GM19193 (cell line): Measurements from ENCODE around the gene TTC21B.

Experiments
- POLR2A ChIP-seq: IDR thresholded peaks from 4 replicates; pipeline ENCODE4 v1.6.1; 2011; ENCODE audit not compliant: insufficient read depth, insufficient read length; ENCODE audit errors: extremely low read depth

Gene TTC21B

GRCh38 chr2:165950438-165950837 lies 3.1 kb downstream of the TTC21B start:
- TF ChIP-seq POLR2A: no peak

DNA sequence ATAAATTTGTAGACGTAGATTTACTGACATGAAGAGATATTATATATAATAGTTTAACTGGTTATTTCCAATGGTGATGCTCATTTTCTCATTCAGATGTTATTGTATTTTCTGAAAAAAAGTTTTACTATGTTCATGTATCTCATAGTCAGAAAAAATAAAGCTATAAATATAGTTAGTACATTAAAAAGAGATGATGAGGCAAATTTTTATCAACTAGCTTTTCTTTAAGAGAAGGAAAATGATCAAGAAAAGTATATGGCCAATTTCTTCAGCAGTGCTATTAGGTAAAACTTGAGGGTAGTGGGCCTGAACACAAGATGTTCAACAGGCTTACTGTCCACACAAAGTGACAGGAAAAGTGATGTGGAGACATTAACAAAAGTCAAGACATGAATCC lies 11.7 kb downstream of the TTC21B start:
- TF ChIP-seq POLR2A: no peak

- TF ChIP-seq POLR2A: no peak
Measured at GRCh38 chr2:165938237-165938636, 15.3 kb downstream of the TTC21B start.

DNA sequence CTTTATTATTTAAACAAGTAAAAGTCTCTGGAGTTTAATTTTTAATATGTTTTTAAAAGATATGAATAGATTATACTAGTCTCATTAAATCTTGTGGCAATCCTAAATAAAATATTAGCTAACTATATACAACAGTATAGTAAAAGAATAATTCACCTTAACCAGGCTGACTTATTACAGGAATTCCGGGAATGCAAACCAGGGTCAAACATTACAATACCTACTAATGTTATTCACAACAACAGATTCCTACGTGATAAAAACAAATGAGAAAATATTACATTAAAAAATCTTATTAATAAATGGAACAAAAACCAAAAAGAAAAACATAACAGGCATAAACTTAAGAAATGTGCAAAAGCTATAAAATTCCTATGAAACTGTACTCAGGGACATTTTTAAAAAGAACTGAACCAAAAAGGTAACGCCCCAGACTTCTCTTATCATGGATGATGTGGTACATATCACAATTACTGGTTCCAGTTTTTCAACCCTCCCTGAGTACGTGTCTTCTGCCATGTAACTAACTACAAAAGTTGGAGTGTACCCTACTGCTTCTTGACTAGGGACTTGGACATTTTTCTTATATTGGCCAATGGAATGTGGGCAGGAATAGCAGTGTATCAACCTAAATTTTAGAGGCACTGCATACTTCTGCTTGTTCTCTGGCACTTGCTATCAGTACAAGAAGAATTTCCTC lies 20.2 kb downstream of the TTC21B start:
- no peak for TF ChIP-seq POLR2A

DNA sequence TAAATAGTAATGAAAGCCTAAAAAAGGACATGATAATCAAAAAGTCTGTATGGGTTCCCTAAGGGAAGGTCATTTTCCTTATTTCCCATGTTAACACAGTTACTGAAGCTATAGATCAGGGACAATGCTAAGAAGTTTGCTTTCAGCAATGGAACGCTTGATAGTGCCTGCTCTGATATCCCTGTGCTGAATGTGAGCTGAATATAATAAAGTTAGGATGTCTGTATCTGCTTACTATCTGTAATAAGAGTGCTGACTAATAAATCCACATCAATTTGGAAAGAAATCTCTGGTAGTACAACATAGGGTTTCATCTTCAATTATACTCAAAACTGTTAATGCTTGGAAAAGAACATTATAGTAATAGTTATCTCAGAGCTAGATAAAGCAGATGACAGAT lies 25.8 kb downstream of the TTC21B start:
- no peak for TF ChIP-seq POLR2A

GRCh38 chr2:165927353-165927752 lies 26.2 kb downstream of the TTC21B start:
- TF ChIP-seq POLR2A: no peak

GRCh38 chr2:165924946-165925345 lies 28.6 kb downstream of the TTC21B start:
- no peak for TF ChIP-seq POLR2A

DNA sequence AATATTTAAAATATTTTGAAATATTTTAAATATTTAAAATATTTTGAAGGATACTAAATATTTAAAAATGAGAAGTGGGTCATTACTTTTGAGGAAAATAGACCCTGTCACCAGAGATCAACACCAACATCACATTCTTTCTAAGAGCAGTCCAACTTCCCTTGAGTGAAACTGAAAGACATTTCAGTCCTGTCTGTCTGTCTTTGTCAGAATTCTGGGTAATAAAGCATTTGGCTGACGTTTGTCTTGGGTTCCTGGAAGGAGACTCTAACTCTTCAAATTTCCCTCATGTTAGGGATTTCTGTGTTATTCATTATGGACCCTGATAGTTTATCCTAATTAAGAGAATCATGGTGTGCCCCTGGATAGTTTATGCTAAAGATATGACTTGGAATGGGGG lies 32.8 kb downstream of the TTC21B start:
- no peak for TF ChIP-seq POLR2A

DNA sequence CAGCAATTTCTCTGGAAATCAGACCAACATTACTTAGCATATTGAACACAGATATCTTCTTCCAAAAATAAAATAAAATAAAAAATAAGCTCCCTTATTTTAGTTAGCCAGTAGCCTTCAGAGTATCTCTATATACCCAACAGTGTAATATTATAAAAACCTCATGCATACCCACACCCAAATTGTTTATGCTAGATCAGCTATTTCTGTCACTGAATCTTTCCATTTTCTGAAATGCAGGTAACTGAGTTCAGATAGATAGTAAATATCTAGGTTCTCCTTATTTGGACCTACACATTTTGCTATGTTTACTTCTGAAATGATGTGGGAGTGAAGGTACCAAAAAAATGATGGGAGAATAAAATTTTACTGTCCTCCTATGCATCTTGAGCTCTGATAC lies 39.9 kb downstream of the TTC21B start:
- no peak for TF ChIP-seq POLR2A

DNA sequence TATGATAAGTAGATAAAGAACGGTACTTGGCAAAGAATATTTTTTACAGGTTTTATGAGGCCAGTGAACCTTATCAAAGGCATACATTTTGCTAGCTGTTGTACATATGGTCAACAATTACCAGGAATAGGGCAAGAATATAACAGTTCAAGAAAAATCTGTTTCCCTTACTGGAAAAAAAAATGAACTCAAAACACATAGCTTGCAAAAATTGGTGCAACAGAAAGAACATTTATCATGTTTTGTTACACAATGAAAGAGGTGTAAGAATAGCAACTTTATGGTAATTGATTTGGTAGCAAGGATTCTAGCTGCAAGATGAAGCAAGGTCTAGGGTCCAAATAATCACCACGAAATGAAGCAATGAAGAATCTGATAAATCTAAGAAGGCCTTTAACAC lies 41.6 kb downstream of the TTC21B start:
- no peak for TF ChIP-seq POLR2A

GRCh38 chr2:165911231-165911630 lies 42.3 kb downstream of the TTC21B start:
- TF ChIP-seq POLR2A: no peak

DNA sequence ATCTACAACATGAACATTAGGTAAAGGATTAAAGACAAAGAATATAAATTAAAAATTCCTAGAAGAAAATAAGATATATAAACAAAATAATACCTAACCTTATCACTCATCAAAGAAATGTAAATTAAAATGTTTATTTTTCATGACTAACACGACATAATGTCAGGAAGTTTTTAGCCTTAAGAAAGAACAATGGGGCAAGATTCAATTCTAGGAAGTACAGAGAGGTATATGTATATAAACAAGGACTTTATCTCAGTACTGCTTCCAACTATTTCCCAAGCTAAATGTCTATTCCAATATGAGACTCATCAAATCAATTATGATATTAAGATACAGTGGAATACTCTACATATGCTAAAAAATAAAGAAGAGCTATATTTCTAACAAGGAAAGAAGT lies 44.1 kb downstream of the TTC21B start:
- no peak for TF ChIP-seq POLR2A

DNA sequence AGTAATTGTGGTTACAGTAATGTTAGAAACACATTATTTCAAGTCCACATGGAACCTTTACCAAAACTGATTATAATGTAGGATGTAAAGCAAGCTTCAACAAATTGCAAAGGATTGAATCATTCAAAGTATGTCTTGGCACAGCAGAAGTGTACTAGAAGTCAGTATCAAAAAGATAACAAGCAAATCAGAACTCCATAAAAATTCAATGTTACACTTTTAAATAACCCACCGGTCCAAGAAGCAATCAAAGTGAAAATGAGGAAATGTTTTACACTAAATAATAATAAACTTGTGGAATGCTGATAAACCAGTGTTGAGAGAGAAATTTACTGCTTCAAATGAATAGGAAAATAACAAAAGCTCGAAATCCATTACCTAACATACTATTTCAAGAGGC lies 47.7 kb downstream of the TTC21B start:
- no peak for TF ChIP-seq POLR2A

DNA sequence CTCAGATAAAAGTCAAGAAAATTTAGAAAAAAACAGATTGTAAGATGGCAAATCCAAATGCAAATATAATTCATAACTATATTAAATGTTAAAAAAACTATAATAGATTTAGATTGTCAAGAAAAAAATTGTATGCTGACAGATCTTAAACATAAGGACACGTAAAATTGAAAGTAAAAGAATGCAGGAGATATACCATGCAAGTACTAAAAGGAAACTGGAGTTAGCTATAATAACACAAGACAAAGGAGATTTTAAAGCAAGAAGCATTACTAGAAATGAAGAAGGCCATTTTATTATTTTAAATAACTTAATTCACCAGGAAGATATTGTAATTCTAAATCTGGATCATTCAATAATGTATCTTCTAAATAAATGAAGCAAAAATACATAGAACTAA lies 48.3 kb downstream of the TTC21B start:
- no peak for TF ChIP-seq POLR2A

DNA sequence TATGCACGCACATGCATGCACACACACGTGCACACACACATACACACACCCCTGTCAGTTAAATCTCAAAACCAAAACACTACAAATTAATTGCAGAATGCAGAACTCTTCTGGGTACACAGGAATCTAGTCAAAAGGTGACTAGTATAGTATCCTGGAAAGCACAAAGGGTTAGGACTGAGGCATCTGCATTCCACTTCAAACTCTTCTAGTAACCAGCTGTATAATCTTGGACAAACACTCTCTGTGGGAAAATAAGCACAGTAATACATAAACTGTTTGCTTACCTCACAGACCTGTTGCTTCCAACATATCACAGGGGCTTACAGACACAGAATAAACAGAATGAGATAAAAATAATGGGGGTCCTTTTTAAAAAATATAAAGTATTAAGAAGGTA lies 49.1 kb downstream of the TTC21B start:
- no peak for TF ChIP-seq POLR2A

GRCh38 chr2:165903406-165903805 lies 50.2 kb downstream of the TTC21B start:
- TF ChIP-seq POLR2A: no peak

DNA sequence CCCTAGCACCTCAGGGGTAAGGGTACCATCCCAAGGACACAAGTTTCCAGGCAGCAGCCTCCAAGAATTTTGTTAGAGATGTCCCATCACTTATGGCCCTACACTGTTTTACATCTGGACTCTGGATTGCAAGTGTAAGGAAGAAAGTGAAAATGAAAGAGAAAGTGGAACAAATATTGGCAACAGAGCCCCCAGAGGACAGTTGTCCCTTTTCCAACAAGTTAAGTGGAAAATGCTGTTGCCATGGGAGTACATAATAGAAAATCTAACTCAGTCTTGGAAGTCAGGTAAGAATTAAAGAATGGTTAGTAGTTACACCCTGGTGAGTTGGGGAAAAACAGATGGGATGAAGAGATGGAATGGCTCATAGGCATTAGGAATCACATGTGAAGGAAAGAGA lies 50.6 kb downstream of the TTC21B start:
- no peak for TF ChIP-seq POLR2A
